Superior temporal gyrus (tissue), 1 donor: ENCODE data around the gene NFRKB.
"Not testable (repeated sequence)": the region's sequence is repeated elsewhere in the genome, so short reads cannot be mapped to it uniquely, and the experiment has no call there.

ENCODE experiments used
- DNase-seq: peaks from one replicate; pipeline ENCODE4 v3.0.0-alpha.2; 2016; ENCODE audit errors: extremely low spot score

NFRKB gene

DNA sequence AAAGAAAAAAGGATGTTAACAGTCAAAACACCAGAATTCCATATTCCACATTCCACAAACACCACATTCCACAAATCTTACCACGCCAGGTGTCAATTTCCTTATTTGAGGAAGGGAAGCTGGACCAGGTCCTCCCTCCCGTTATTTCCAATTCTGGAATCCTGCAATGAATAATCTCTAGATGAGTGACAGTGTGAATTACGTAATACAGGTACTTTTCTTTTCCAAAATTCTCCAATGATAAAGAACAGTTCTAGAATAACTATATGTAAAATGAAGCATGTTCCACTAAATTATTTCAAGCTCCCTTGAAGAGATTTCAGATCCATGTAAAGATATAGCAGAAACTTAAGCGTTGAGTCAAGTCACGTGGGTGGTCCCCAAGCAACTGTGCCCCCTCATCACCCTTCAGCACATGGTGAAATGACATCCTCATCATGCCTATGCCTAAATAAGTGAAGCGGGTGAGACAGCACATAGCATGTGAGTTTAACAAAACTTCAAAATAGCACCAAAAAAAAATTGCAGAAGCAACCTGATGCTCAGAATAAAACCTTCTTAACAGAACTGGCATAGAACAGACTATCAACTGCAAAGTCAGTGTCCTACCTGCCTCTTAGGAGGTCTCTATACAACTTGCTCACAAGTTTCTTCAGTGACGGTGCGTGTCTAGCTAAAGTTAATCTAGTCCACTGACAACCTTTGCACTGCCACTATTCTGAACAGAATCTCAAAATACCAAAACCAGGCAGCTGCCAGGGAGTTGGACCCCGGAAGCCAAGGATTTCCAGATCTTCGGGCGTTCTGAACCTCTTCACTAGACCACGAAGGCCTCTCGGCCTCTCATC is 876 bp downstream of the NFRKB start:
- peak; percentile 16 for DNase-seq

DNA sequence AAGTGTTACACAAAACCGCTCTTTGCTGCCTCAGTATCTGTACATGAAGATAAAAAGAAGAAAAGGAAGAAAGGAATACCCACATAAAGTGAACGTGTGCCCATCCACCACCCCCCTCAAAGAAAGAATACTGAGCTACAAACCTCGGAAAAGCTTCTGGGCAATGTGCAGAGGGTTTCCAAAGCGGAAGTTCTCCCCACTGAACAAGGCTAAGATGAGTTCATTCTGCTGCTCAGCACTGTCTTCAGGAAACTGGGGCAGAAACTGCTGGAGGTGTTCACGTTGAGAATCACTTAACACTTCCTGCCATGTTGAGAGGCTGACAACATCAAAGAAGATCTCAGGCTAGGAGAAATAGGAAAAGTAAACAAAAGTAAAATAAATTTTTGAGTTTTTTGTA is 6.9 kb downstream of the NFRKB start:
- DNase-seq, result no peak

DNA sequence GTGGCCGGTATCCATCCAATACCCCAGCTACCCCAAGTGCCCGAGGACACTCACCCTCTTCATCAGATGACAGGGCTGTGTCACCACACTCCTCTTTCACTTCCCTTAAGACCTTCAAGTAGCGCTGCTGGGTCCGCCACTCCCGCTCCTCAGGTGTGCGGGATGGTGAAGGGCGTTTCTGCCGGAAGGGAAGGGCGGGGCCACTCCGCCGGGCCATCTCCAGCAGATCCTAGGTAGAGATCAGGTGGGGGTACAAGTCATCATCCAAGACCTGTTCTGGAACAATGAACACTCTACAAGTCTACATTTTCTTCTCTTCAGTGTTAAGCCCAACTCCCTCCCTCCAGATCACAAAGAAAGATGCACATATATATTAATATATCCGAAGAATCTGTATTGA is 10.0 kb downstream of the NFRKB start:
- no peak for DNase-seq

DNA sequence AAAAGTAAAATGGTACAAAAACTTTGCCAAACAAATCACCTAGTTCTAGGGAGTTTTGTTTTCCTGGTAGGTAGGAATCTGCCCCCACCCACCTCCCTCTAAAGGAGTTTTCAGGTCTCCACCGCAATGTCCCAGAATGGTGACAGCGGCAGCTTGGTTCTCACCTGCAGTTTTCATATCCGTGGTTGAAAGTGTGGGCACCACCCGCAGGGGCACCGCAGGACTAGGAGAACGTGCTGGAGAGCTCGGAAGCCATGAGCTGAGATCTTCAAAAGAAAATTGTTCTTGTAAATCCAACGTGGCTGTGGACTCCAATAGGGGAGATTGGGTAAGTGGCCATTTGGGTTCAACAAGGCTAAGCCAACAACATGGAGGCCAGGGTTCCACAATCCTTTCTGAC is 10.8 kb downstream of the NFRKB start:
- DNase-seq, result no peak

DNA sequence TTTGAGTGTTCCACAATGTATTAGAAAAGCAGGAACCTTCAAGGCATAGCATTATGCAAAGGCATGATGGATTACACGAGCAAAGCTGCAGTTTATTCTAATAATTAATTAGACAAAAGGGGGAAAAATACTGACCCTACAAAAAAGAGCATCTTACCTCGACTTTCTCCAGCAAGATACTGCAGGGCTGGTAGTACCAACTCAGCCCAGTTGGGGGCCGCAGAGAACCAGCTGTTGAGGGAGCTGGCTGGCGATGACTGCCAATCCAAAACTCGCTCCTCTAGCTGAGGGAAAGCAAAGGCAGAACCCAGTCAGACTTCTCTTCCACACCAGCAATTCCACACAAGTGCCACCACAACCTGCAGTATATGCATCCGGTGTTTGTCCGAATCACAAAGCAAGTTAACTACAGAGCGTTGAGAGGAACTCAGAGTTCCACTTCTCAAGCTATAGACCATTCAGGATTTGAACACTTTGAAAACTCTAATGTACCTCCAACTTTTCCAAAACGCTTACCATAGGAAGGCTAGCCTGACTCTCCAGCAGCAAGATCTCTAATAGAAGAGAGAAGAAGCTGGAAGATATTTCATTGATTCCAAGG is 13.7 kb downstream of the NFRKB start:
- peak; percentile 22 for DNase-seq

DNA sequence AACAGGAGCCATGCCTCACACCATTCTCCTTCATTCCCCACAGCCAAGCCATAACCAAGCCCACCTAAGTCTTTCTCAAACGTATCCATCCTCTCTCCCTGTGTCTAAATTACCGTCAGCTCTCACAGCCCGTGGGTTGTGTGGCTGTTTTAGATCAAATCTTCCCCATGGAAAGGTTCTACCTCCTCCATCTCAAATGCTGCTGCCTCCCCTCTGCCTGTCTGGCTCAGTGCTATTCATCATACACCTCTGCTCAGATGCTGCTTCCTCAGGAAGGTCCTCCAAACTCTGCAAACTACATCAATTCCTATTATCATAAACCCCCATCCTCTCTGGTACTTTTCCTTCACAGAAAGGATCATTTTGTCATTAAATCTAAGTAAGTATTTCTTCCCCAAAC is 15.1 kb downstream of the NFRKB start:
- DNase-seq, result no peak

DNA sequence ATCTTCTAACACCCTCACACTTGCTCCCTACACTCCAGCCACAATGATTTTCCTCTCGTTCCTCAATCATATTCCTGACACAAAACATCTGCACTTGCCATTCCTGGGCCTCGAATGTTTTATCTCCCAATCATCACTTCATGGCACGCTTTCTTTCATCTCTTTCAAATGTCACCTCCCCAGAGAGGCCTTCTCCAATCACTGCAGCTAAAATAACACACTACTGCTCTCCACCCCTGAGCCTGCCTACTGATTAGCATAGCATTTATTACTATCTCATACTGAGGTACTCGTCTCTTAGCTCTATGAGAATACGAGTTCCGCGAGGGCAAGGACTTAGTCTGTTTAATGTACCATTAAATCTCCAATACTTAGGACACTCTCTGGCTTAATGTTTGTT is 23.5 kb downstream of the NFRKB start:
- no peak for DNase-seq

DNA sequence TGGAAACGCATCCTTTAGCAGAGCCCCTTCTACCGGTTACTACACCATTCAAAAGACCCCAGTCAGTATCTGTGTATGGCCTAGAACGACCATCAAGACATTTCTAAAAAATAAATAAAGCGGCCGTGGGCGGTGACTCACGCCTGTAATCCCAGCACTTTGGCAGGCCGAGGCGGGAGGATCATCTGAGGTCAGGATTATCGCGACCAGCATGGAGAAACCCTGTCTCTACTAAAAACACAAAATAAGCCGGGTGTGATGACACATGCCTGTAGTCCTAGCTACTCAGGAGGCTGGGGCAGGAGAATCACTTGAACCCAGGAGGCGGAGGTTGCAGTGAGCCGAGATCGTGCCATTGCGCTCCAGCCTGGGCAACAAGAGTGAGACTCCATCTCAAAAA is 26.8 kb downstream of the NFRKB start:
- DNase-seq, result not testable (repeated sequence)

DNA sequence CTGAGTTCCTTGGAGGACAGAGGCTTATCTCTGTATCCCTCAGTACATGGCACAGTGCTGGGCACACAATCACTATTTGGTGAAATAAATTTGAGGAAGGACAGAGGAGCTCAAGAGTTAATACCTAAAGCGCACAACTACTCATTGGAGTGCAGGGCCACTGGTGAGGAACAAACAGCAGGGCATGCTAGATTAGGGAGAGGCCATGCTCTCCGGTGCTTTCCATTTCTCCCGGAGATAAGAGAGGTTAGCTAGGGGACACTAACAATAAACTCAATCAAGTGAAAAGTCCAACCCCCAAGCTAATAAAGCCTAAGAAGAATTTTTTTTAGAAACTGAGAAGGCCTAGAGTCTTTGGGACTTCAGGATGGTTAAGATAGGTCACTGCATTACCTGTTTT is 29.1 kb downstream of the NFRKB start:
- DNase-seq, result no peak

DNA sequence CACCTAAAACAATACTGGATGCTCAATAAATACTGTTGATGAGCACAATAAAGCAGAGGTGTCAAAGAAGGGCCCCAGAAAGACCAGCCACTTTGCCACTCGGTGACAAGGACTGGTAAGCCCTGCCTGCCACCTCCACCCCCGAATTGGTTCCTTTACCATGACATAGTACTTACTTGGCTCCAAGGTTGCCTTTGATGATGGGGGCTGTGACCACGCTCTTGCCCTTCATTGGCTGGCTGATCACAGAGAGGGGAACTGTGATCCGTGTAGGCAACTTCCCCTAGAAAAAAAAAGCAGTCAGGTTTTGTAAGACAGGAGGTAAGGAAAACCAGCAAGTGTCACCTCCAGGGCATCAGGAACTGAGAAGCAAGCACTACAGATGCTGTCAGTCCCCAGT is 29.7 kb downstream of the NFRKB start:
- no peak for DNase-seq

DNA sequence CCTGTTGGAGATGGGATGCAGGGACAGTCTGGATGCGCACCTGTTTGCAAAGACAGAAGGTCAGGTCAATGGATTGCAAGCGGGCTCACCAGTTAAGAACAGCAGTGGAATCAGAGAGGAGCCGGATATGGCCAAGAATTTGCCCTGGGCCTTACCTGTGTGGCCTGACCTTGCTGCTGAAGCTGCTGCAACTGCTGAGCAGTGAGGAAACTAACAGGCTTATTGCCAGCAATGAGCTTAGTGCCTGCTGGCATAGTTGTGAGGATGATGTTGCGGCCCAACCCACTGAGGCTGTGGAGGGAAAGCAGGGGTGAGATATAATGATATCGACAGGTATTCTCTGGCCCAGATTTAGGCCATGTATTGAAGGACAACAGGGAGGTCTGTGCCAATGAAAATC is 30.6 kb downstream of the NFRKB start:
- no peak for DNase-seq

DNA sequence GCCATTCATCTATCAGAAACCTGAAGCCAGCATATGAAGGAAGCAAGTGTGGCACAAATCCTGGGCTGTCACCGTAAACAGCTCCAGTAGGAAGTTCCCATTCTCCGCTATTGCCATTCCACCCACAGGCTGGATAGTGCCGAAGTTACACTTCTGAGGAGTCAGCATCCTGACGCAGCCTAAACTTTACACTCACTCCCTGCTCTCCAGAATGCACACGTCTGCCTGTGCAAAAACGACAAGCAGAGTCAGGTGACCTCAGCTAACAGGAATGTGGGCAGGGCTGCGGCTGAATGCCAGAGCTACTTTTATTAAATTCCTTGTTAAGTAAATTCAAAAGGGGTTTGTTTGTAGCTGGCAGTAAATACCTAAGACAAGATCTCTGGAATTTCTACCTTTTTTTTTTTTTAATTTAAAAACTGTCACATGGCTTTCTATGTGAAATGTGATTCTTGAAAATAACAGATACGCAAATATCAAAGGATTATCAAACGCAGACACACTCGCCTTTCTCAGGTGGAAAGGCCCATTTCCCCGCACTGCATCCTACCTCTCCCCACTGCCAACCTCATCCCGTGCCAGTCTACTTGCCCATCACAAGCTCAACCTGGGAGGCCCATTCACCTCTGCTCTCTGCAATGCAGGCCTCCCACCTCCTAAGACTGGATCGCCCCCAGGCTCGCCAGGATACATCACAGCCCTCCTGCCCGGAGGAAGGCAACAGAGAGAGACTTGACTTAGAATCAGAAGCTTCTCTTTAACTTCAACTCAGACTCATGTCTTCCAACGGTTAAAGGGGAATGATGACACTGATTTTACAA is 33.5 kb downstream of the NFRKB start:
- no peak for DNase-seq

DNA sequence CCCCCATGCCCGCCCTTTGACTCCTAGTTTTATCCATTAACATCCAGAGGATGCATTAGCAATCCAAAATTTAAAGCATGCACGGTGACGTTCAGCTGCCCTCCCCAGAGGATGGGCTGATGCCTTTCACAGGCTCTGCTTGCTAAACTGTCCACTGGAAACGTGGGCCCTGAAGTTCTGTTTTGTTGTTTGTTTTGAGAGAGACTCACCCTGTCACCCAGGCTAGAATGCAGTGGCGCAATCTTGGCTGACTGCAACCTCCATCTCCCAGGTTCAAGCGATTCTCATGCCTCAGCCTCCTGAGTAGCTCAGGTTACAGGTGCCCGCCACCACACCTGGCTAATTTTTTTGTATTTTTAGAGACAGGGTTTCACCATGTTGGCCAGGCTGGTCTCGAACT is 39.3 kb downstream of the NFRKB start:
- no peak for DNase-seq

DNA sequence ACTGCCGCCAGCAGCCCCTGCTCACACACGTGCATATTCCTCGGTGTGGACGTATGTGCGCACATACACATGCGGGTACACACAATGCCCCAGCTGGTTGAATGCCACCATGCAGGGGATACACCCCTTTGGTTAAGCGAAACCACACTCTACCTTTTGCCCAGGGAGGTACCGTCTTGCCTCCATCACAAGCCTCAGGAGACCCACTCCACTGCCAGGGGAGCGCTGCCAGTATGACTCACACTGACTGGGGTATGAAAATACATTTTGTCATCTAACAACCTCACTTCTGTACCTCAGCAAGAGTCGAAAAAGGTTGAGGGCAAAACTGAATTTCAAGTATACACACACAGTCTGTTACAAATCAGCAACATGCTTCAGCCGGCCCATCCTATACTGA is 40.3 kb downstream of the NFRKB start:
- DNase-seq, result no peak

DNA sequence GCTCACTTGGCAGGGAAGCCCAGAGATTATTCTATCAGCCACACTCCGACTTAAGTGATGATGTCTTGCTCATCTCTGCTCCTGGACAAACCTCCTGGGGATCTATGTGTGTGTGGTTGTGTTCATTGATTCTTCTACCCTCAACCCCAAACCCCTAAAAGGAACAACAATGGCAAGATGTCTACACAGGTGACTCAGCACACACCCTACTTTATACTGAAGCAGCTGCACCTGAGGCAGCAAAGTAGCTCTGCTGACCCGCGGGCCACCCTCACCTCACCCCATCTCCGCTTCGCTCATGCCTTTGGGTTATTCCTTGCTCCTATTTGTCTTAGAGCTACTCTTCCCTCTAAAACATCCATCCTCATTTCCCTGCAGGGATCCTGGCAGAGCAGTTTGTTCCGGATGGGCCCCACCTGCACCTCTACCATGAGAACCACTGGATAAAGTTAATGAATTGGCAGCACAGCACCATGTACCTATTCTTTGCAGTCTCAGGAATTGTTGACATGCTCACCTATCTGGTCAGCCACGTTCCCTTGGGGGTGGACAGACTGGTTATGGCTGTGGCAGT is 41.1 kb downstream of the NFRKB start:
- no peak for DNase-seq

DNA sequence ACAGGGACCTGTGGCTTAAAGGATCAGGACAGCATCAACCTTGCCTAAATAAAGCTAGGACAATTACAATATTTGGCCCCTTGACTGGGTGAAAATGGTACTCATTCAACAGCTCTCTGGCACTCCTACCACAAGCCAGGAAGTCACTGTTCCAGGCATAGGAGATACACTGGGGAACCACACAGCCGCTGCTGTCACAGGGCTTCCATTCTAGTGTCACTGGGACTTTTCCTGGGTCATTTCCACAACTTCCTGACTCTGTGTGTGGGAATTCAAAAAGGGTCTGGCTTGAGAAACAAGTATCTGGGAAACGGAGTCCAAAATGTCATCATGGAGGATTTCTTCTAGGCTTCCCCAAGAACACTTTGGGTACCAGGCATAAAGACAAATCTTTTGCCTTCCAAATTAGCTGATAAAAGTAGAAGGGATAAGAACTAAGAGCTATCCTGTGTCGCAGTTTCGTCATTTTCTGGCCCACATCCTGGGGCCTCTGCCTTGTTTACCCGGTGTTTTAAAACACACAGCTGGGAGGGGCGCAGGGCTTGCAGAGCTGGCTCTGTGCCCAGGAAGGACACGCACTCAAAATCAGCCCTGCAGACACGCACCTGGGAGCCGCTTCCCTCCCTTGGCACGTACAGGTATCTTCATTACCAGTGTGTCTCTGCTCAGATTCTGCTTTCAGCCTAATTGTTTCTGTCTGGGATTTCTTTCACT is 41.7 kb downstream of the NFRKB start:
- DNase-seq, result no peak

DNA sequence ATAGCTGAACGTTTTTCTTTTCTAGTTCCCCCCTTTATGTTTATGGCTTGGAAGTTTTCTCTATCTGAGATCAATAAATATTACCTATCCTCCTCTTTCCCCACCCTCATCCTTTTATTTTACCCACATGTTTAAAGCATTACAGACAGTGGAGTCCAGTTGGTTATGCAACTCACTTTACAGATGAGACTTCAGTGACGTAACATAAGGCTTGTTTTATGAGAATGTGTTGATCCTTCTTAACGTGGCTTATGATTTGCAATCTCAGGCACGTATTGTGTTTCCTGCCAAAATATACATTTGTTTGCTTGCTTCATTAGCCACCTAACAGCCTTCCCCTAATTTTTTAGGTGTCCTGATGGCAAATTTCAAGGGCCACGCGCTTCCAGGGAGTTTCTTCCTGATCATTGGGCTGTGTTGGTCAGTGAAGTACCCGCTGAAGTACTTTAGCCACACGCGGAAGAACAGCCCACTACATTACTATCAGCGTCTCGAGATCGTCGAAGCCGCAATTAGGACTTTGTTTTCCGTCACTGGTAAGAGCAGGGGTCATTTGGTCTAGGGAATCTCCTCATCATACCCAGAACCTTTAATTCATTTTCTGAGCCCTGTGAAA is 43.1 kb downstream of the NFRKB start:
- DNase-seq, result no peak

DNA sequence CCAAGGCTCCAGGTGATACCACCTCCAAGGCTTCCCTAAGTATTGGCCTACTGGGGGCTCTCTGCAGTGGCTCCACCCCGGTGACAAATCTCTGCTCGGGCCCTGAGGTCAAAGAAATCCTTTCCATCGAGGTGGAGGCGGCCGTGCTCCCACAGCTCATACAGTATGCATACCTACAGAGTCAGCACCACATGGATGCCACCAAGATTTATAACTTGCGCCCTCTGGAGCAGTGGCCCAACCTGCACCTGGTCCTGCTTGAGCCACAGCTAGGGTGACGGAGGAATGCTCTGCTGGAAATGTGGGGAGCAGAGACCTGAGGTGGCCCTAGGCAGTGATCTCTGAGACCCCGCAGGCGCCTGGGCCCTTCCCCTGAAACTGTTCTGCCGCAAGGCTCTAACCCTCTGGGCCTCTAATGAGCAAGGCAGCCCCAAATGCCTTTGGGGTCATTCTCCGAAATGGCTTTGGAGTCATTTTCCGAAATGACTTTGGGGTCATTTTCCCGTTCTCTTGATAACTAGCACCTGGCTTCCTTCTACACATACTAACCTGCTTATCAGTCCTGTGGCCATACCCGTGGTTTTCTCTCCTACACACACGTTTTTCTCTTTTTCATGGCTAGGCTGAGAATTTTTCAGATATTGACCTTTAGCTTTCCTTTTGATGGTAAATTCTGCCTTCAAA is 45.8 kb downstream of the NFRKB start:
- DNase-seq, result no peak

DNA sequence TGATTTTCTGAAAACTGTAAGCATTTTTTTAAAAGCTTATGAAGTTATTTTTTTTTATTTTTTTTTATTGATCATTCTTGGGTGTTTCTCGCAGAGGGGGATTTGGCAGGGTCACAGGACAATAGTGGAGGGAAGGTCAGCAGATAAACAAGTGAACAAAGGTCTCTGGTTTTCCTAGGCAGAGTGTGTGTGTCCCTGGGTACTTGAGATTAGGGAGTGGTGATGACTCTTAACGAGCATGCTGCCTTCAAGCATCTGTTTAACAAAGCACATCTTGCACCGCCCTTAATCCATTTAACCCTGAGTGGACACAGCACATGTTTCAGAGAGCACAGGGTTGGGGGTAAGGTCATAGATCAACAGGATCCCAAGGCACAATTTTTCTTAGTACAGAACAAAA is 48.0 kb downstream of the NFRKB start:
- DNase-seq, result not testable (repeated sequence)

DNA sequence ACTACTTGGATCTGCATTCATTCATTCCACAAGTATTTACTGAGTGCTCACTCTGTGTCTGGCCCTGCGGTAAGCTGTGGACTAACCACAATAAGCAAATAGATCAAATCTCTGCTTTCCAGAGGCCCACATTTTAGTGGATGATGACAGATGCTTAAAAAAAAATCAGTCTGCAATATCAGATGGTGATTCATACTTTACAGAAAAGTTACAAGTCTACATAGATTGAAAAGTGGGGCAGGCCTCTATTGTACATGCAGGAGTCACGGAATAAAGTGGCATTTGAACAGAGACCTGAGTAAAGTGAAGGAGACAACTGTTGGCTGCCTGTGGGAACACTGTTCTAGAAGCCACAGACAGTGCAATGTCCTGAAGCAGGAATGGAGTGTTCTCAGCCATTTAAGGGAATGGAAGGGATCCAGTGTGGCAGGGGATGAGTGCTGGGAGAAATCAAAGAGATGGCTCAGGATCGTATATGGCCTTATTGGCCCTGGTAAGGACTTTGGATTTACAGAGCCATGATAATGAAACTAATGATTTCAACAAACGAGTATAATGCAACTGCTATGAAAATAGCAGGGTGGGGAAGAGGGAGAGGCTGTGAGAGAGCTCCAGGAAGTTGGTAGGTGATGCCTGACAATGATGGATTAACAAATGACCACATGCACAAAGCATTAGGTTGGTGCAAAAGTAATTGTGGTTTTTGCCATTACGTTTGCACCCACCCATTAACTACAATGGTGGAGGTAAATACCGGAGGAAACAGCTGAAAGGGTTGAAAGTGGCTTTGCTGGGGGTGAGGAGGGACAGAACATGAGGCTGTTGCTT is 48.7 kb downstream of the NFRKB start:
- DNase-seq, result no peak
